Adrenal gland (tissue), 12 donors: ENCODE results near the gene PTPRH. TPM values are rescaled to one million over a fixed set of nuclear protein-coding genes. Genes with fewer than 3 reads are reported as not detected.

Experiments
- DNase-seq, 7 donors: peaks; one replicate each; pipeline ENCODE4 v3.0.0-alpha.2; 2019 to 2020
- H3K27ac ChIP-seq, 5 donors: fragments of 200-600 bp; sonication (generic) in 4 of 5; 1 replicate in 3 of 5; 2 replicates in 2 of 5; pipeline versions ENCODE4 v1.5.1 to v1.8.0; 2016 to 2020; ENCODE audit warnings: mild to moderate bottlenecking in 1 of 5
- H3K27me3 ChIP-seq: fragments of 200-600 bp; 2 replicates; pipeline ENCODE4 v1.8.0; 2021
- H3K36me3 ChIP-seq, 2 donors: fragments of 200-600 bp; replicated peaks in 1 of 2; 1 replicate in 1 of 2; 2 replicates in 1 of 2; pipeline versions ENCODE4 v1.5.1 to v1.8.0; 2018 to 2022
- H3K4me1 ChIP-seq, 2 donors: fragments of 200-600 bp; replicated peaks in 1 of 2; 1 replicate in 1 of 2; 2 replicates in 1 of 2; pipeline versions ENCODE4 v1.5.1 to v1.8.0; 2018 to 2021
- H3K4me3 ChIP-seq, 4 donors: fragments of 200-600 bp; sonication (generic) in 3 of 4; one replicate each; pipeline ENCODE4 v1.5.1; 2016 to 2018
- H3K9me3 ChIP-seq, 3 donors: fragments of 200-600 bp; sonication (generic) in 1 of 3; replicated peaks in 1 of 3; 1 replicate in 2 of 3; 2 replicates in 1 of 3; pipeline versions ENCODE4 v1.5.1 to v1.8.0; 2016 to 2021
- POLR2A ChIP-seq, 2 donors: fragments of 450-650 bp; IDR thresholded peaks; one replicate each; pipeline ENCODE4 v1.6.1; 2017; ENCODE audit warnings: antibody characterized with exemption in 2 of 2, mild to moderate bottlenecking in 2 of 2, moderate library complexity in 1 of 2
- WGBS, 4 donors: extraction: QIAGEN DNeasy Blood & Tissue Kit in 2 of 4; methylation state at CpG; one replicate each; pipeline versions ENCODE4 v1.1.5 to v1.1.7; 2013 to 2017; 5-methylcytosine and 5-hydroxymethylcytosine counted together
- intact Hi-C, 2 donors: fragments of 100-400 bp; cut with DNase I; formaldehyde crosslinking; loops; one replicate each; pipeline versions ENCODE4 v1.14.1 to v1.15.0; 2022 to 2023
- polyA plus RNA-seq, 3 donors: library from polyadenylated mRNA; stranded (reverse); fragments of 200-250 nt in 2 of 3; fragments of 350-450 nt in 1 of 3; fragmentation: Illumina TruSeq in 1 of 3; extraction: RNeasy Lipid Tissue Mini Kit (QIAGEN cat#74804) in 1 of 3; gene quantifications; one replicate each; pipeline ENCODE4 v1.2.3, GENCODE V29; 2013 to 2014
- total RNA-seq, 9 donors: library from RNA; depleted of rRNA in 4 of 9; stranded (reverse); fragments of >200 nt in 4 of 9; fragments of 120-200 nt in 1 of 9; fragmentation: NEBNext Ultra II Directional in 1 of 9; extraction: Animal tissue kit (Norgen Biotek cat#: 25700) in 1 of 9; gene quantifications; one replicate each; pipeline versions ENCODE4 v1.1.0 to v1.2.4, GENCODE V29; 2013 to 2023
- TF ChIP-seq, protein P1 (sequence below), 6 experiments: fragments of 450-650 bp in 4 of 6; fragments of 200-600 bp in 2 of 6; sonication (generic) in 1 of 6; IDR thresholded peaks; 1 replicate in 5 of 6; 2 replicates in 1 of 6; pipeline versions ENCODE4 v1.5.1 to v1.8.0; 2016 to 2021; ENCODE audit warnings: antibody characterized with exemption in 6 of 6, mild to moderate bottlenecking in 2 of 6, moderate library complexity in 1 of 6
- donor health status: healthy with polysubstance abuse.
- donor health status: Bipolar disorder and iron deficiency.
- donor health status: DM: yes; HTN: yes; CAD: no.
- donor health status: DM: no; HTN: no; CAD: no.
- donor health status: DM: no; HTN: no; CAD: no.
- donor health status: DM: yes; HTN: yes; CAD: no.

Gene PTPRH
- total and polyA plus RNA-seq, 12 donors, result 30.1 to 159 (median 52.9) TPM

DNA sequence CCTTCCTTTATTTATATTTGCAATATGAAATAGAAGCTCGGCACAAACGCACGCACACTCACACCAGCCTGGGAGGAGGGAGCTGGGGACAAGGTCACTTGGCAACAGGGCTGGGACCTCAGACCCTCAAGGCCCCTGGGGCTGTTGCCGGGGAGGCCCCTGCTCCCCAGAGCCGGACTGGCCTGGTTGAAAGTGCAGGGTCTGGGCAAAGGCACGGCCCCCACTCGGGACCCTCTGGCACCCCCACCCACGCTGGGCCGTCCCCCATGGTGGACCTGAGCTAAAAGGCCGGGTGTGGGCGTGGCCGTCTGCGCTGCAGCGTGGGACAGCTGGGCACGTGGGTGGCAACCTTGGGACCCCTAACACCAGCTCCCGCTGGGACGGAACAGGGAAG is 20.5 kb upstream of the PTPRH start:
- WGBS, 4 donors, result 30 to 56% (median 53%) methylated on average over 12 to 17 of the region's 17 CpGs
- H3K27ac ChIP-seq, result peak overlapping the region in 1 of 5 donors; percentile 32
- H3K4me1 ChIP-seq, result peaks cover 8 to 11% of the 10 kb centered on the region in 2 donors
- H3K36me3 ChIP-seq, result peaks cover 0 to 77% of the 10 kb centered on the region in 2 donors
- TF ChIP-seq POLR2A (IDR thresholded peaks at IDR 0.05), result no peak
- TF ChIP-seq, protein P1, sequence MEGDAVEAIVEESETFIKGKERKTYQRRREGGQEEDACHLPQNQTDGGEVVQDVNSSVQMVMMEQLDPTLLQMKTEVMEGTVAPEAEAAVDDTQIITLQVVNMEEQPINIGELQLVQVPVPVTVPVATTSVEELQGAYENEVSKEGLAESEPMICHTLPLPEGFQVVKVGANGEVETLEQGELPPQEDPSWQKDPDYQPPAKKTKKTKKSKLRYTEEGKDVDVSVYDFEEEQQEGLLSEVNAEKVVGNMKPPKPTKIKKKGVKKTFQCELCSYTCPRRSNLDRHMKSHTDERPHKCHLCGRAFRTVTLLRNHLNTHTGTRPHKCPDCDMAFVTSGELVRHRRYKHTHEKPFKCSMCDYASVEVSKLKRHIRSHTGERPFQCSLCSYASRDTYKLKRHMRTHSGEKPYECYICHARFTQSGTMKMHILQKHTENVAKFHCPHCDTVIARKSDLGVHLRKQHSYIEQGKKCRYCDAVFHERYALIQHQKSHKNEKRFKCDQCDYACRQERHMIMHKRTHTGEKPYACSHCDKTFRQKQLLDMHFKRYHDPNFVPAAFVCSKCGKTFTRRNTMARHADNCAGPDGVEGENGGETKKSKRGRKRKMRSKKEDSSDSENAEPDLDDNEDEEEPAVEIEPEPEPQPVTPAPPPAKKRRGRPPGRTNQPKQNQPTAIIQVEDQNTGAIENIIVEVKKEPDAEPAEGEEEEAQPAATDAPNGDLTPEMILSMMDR (IDR thresholded peaks at IDR 0.05), result no peak
- no peaks in the 10 kb centered on the region for H3K27me3 ChIP-seq
- intact Hi-C loops, result no loop called here
- no peaks in the 10 kb centered on the region for H3K9me3 ChIP-seq
- DNase-seq, result peak in 4 of 7 donors; percentile 55 to 78 (median 60)
- no peak overlapping the region for H3K4me3 ChIP-seq

DNA sequence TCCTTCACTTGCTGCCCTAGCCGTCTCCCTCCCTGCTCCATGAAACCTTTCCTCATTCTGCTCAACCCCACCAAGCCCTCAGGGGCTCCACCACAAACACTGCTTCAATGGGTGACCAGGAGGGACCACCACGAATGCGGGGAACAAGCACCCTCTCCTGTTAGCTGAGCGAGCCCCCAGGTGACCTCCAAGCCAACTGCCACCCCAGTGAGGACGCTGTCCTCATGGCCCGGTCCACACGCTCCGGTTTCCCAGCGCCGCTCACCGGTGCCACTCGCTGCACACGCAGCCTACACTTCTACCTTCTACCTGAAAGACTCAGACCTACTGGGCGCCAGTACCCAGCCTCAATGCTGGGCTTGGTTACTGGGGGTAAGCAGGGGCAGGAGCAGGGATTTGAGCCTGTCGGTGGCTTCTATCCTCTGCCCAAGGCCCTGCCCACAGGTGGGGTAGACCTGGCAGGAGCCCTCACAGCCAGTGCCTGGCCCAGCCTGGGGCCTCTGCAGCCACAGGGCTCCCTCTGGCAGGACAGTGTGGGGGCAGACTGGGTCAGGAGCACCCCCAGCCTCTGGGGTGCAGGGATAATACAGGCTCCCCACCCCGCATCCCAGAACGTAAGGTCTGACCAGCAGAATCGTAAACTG is 20.0 kb upstream of the PTPRH start:
- intact Hi-C loops, result no loop called here
- Histone ChIP-seq H3K27ac (peak overlapping the region in 2 of 5 donors; percentile 21 to 49), H3K36me3 (peaks cover 0 to 72% of the 10 kb centered on the region in 2 donors), H3K4me1 (peaks cover 8 to 11% of the 10 kb centered on the region in 2 donors), H3K27me3 (no peaks in the 10 kb centered on the region), H3K9me3 (no peaks in the 10 kb centered on the region), H3K4me3 (no peak overlapping the region)
- no peak for TF ChIP-seq POLR2A (IDR thresholded peaks at IDR 0.05)
- TF ChIP-seq, protein P1 (IDR thresholded peaks at IDR 0.05), result no peak
- 72 to 86% (median 82%) methylated on average over 12 to 18 of the region's 18 CpGs for WGBS, 4 donors
- no peak for DNase-seq

DNA sequence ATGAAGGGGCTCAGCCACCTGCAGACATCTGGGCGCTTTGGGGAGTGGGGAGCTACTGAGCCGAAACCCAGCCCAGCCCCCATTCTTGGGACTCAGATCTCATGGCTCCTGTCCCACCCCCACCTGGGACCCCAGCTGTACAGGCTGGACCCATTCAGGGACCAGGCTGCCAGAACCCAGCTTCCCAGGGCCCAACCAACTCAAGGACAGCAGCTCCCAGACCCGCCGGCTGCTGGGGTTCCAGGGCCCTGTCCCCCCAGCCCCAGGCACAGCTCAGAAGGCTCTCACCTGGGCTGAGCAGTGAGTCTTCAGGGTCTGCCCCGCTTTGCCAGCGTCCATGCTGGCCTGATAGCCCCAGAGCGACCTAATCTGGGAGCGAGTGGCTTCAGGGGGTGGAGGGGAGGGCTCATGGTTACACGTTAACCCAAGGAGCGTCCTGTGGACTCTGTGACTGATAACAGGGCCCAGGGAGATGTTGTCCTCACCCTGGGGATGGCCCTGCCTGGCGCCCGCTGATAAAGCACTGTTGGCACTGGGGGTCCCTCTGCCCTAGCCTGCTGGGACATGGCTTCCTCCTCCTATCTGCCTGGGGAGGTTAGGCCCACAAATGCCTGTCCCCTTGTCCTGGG is 19.2 kb upstream of the PTPRH start, which contains the start of gene TMEM86B:
TSS of gene TMEM86B (minus strand) at position 361 of the 629 bp plus-strand sequence. CDS start at position 339, 22 bp downstream.
- Histone ChIP-seq H3K4me1 (peaks cover 8 to 11% of the 10 kb centered on the region in 2 donors), H3K27ac (peak within 1 kb of the TSS in 2 of 5 donors; percentile 21 to 49), H3K9me3 (no peaks in the 10 kb centered on the region), H3K27me3 (no peaks in the 10 kb centered on the region), H3K4me3 (no peak within 1 kb of the TSS), H3K36me3 (peaks cover 0 to 68% of the 10 kb centered on the region in 2 donors)
- TF ChIP-seq, protein P1 (IDR thresholded peaks at IDR 0.05), result no peak
- no peak for TF ChIP-seq POLR2A (IDR thresholded peaks at IDR 0.05)
- DNase-seq, result no peak
- WGBS, 4 donors, result 82 to 87% (median 86%) methylated on average over 2 to 12 of the region's 12 CpGs; no CpG with 5 or more reads in 1 of the 4 donors
- intact Hi-C loops, result no loop called here

DNA sequence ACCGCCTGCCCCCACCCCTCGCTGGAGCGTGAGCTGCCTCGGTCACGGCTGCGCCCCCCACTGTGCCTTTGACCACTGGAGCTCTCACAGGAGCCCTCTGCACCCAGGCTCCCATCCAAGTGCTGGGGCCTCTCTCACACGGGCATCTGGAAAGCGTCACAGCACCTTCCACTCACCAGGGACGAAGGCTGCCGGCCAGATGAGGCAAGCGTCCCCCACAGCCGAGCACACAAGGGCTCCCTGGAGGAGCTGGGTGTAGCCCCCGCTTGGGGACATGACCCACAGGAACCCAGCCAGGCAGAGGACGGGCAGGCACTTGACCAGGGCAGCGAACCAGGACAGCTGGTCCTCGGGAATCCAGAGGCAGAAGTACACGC is 18.7 kb upstream of the PTPRH start:
- 81 to 90% (median 82%) methylated on average over 14 to 17 of the region's 17 CpGs for WGBS, 4 donors
- H3K27me3 ChIP-seq, result no peaks in the 10 kb centered on the region
- no peaks in the 10 kb centered on the region for H3K9me3 ChIP-seq
- H3K27ac ChIP-seq, result peak overlapping the region in 1 of 5 donors; percentile 49
- H3K36me3 ChIP-seq, result peaks cover 0 to 62% of the 10 kb centered on the region in 2 donors
- intact Hi-C loops, result no loop called here
- TF ChIP-seq, protein P1 (IDR thresholded peaks at IDR 0.05), result no peak
- no peak for TF ChIP-seq POLR2A (IDR thresholded peaks at IDR 0.05)
- no peak overlapping the region for H3K4me3 ChIP-seq
- peak in 1 of 7 donors; percentile 78 for DNase-seq
- peaks cover 8 to 11% of the 10 kb centered on the region in 2 donors for H3K4me1 ChIP-seq
